Measurements from ENCODE around the gene MIB1. TPM values are rescaled to one million over a fixed set of nuclear protein-coding genes. Genes with fewer than 3 reads are reported as not detected.

The MIB1 gene
- total RNA-seq, 1 experiment from 2014 or later = 66.3 TPM

DNA sequence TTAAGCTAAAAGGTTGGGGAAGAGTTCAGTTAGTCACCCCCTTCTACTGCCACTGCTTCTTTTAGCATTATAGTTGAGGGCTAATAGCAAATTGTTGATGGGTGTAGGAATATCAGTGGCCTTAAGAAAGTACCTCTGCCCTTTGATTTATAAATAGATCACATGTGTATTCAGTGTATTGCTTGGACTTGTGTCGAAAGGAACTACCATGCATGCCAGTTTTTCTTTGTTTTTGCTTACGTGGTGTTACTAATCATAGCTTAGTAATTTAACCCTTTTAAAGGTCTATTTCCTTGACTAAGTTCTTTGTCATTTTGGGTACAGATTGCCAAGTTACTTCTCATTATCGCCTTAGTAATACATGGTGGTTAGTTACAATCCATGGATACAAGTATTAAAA is 85.6 kb downstream of the MIB1 start:
- no peak for TF ChIP-seq CTCF (IDR thresholded peaks at IDR 0.05)
- TF ChIP-seq POLR2AphosphoS5 (IDR thresholded peaks at IDR 0.05; ENCODE audit: low read depth, low read length) = no peak
- no peak for TF ChIP-seq TCF7L2 (IDR thresholded peaks at IDR 0.05; ENCODE audit: low read depth, low read length)
- TF ChIP-seq, protein P1, sequence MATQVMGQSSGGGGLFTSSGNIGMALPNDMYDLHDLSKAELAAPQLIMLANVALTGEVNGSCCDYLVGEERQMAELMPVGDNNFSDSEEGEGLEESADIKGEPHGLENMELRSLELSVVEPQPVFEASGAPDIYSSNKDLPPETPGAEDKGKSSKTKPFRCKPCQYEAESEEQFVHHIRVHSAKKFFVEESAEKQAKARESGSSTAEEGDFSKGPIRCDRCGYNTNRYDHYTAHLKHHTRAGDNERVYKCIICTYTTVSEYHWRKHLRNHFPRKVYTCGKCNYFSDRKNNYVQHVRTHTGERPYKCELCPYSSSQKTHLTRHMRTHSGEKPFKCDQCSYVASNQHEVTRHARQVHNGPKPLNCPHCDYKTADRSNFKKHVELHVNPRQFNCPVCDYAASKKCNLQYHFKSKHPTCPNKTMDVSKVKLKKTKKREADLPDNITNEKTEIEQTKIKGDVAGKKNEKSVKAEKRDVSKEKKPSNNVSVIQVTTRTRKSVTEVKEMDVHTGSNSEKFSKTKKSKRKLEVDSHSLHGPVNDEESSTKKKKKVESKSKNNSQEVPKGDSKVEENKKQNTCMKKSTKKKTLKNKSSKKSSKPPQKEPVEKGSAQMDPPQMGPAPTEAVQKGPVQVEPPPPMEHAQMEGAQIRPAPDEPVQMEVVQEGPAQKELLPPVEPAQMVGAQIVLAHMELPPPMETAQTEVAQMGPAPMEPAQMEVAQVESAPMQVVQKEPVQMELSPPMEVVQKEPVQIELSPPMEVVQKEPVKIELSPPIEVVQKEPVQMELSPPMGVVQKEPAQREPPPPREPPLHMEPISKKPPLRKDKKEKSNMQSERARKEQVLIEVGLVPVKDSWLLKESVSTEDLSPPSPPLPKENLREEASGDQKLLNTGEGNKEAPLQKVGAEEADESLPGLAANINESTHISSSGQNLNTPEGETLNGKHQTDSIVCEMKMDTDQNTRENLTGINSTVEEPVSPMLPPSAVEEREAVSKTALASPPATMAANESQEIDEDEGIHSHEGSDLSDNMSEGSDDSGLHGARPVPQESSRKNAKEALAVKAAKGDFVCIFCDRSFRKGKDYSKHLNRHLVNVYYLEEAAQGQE (IDR thresholded peaks at IDR 0.05; ENCODE audit: insufficient read depth in 1 of 2, low read depth in 2 of 2, low read length in 1 of 2) = no peak
- no peak for TF ChIP-seq SIN3A (IDR thresholded peaks at IDR 0.05; ENCODE audit: borderline replicate concordance, insufficient read depth, low read depth, low read length)
- in situ Hi-C loops (cut with HindIII; ENCODE audit: low pct_unique_long_range_greater_than_20kb, low sequenced_read_pairs) = no loop called here
- Histone ChIP-seq H3K27ac (ENCODE audit: low read length) (no peak overlapping the region), H3K9me3 (ENCODE audit: control insufficient read depth, insufficient read depth, low read depth, low read length) (no peaks in the 10 kb centered on the region), H3K4me3 (ENCODE audit: low read depth in 2 of 2, low read length in 2 of 2) (no peak overlapping the region), H3K27me3 (ENCODE audit: control insufficient read depth, insufficient read depth, low read length) (no peaks in the 10 kb centered on the region), H3K36me3 (ENCODE audit: control insufficient read depth, insufficient read depth, low read length) (peaks cover 5% of the 10 kb centered on the region; the same call in 1 of the 2 replicates), H3K4me1 (ENCODE audit: control insufficient read depth, insufficient read depth, low read length) (peaks cover 3% of the 10 kb centered on the region; the same call in 1 of the 2 replicates)
- ATAC-seq (no peak), DNase-seq (ENCODE audit: low read depth, low spot score) (no peak)
- ChIA-PET CTCF (no interaction called here), POLR2A (no interaction called here)
- BruUV-seq (replicated peaks) = no TSS peak
- intact Hi-C loops (cut with micrococcal nuclease; ENCODE audit: unreplicated experiment) = no loop called here

DNA sequence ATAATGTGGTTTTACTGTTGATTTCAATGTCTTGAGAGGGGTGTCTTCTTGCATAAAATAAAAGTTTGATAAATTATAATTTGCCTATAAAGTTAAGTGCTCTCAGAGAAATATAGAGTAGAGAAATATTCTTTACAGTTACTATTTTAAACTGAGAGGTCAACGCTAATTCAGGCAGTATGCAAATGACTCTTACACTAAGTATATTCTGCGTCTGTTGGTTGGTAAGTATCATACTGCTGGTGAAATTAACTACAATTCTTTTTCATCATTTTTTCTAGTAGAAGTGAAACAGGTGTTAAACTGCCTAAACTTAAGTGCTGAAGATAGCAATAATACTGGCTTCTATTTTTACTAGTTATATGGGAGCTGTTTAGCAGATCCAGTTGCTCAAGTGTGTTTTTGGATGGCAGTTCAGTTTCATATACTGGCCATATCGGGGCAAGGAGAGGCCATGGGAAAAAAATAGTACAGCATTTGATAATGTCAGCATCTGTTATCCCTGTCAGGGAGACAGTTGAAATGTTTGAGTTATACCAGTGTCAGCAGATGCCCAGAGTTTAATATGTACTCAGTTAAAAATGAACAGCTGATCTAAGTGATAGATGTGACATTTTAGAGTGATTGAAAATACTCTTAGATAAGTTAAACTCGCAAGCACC is 86.2 kb downstream of the MIB1 start:
- in situ Hi-C loops (cut with HindIII; ENCODE audit: low pct_unique_long_range_greater_than_20kb, low sequenced_read_pairs) (no loop called here), intact Hi-C loops (cut with micrococcal nuclease; ENCODE audit: unreplicated experiment) (no loop called here)
- CTCF ChIA-PET = interaction anchor here (1.1 kb wide), 1 partner anchor 142 kb away, joined by 3 read pairs; no protein-coding TSS in a partner anchor
- no peak overlapping the region for H3K27ac ChIP-seq (ENCODE audit: low read length)
- BruUV-seq (replicated peaks) = no TSS peak
- peaks cover 5% of the 10 kb centered on the region; the same call in 1 of the 2 replicates for H3K36me3 ChIP-seq (ENCODE audit: control insufficient read depth, insufficient read depth, low read length)
- no peak for DNase-seq (ENCODE audit: low read depth, low spot score)
- TF ChIP-seq, protein P1 (IDR thresholded peaks at IDR 0.05; ENCODE audit: insufficient read depth in 1 of 2, low read depth in 2 of 2, low read length in 1 of 2) = no peak
- TF ChIP-seq POLR2AphosphoS5 (IDR thresholded peaks at IDR 0.05; ENCODE audit: low read depth, low read length) = no peak
- no peak for TF ChIP-seq SIN3A (IDR thresholded peaks at IDR 0.05; ENCODE audit: borderline replicate concordance, insufficient read depth, low read depth, low read length)
- no peak for TF ChIP-seq CTCF (IDR thresholded peaks at IDR 0.05)
- TF ChIP-seq TCF7L2 (IDR thresholded peaks at IDR 0.05; ENCODE audit: low read depth, low read length) = no peak
- no peaks in the 10 kb centered on the region for H3K27me3 ChIP-seq (ENCODE audit: control insufficient read depth, insufficient read depth, low read length)
- POLR2A ChIA-PET = no interaction called here
- no peaks in the 10 kb centered on the region for H3K9me3 ChIP-seq (ENCODE audit: control insufficient read depth, insufficient read depth, low read depth, low read length)
- no peak overlapping the region for H3K4me3 ChIP-seq (ENCODE audit: low read depth in 2 of 2, low read length in 2 of 2)
- peaks cover 3% of the 10 kb centered on the region; the same call in 1 of the 2 replicates for H3K4me1 ChIP-seq (ENCODE audit: control insufficient read depth, insufficient read depth, low read length)
- no peak for ATAC-seq
